HepG2 (cell line): ENCODE measurements around the gene NAALADL1. TPM values are rescaled to one million over a fixed set of nuclear protein-coding genes. Genes with fewer than 3 reads are reported as not detected.

ENCODE experiments used
- DPF2 ChIP-seq: sonication (generic); formaldehyde crosslinking; IDR thresholded peaks from 2 replicates; pipeline ENCODE4 v1.4.0; 2020; ENCODE audit warnings: mild to moderate bottlenecking, low read depth, missing genetic modification reagents, borderline replicate concordance
- MED8 ChIP-seq: sonication (generic); formaldehyde crosslinking; IDR thresholded peaks from 2 replicates; pipeline ENCODE4 v1.8.1; 2023; ENCODE audit warnings: mild to moderate bottlenecking, missing genetic modification reagents; ENCODE audit not compliant: insufficient replicate concordance
- NFIB ChIP-seq: sonication (generic); formaldehyde crosslinking; IDR thresholded peaks from 2 replicates; pipeline ENCODE4 v1.9.0; 2021; ENCODE audit warnings: missing genetic modification reagents, mild to moderate bottlenecking, borderline replicate concordance
- PHF20 ChIP-seq: sonication (generic); formaldehyde crosslinking; IDR thresholded peaks from 2 replicates; pipeline ENCODE4 v1.5.0; 2020; ENCODE audit warnings: mild to moderate bottlenecking, missing genetic modification reagents
- SRY ChIP-seq: sonication (generic); formaldehyde crosslinking; IDR thresholded peaks from 2 replicates; pipeline ENCODE4 v1.8.0; 2022; ENCODE audit warnings: mild to moderate bottlenecking, missing genetic modification reagents
- STAG1 ChIP-seq: sonication (generic); formaldehyde crosslinking; IDR thresholded peaks from 2 replicates; pipeline ENCODE4 v1.4.0; 2020; ENCODE audit warnings: missing genetic modification reagents
- SUZ12 ChIP-seq: fragments of 150-350 bp; IDR thresholded peaks from 2 replicates; pipeline ENCODE4 v1.6.1; 2014; ENCODE audit warnings: low read depth, low read length
- TRIM24 ChIP-seq: sonication (generic); formaldehyde crosslinking; IDR thresholded peaks from 2 replicates; pipeline ENCODE4 v1.8.0; 2022; ENCODE audit warnings: mild to moderate bottlenecking, missing genetic modification reagents
- ZFP82 ChIP-seq: sonication (generic); formaldehyde crosslinking; IDR thresholded peaks from 2 replicates; pipeline ENCODE4 v1.5.1; 2020; ENCODE audit warnings: mild to moderate bottlenecking, missing genetic modification reagents, borderline replicate concordance
- ZNF781 ChIP-seq: sonication (generic); formaldehyde crosslinking; IDR thresholded peaks from 2 replicates; pipeline ENCODE4 v1.5.1; 2020; ENCODE audit warnings: borderline replicate concordance, mild to moderate bottlenecking, missing genetic modification reagents; ENCODE audit errors: not compliant biosample characterization
- polyA plus RNA-seq, 8 experiments: library from polyadenylated mRNA; depleted of rRNA in 3 of 8; stranded (reverse) in 7 of 8; unstranded in 1 of 8; fragments of >200 nt; fragmentation: Illumina TruSeq in 4 of 8; extraction: Trizol in 4 of 8; gene quantifications; 2 replicates each; pipeline versions ENCODE4 v1.2.1 to v1.2.3, GENCODE V29; 2011 to 2016; ENCODE audit warnings: low read depth in 4 of 8, missing spikeins in 1 of 8, mixed read lengths in 1 of 8; ENCODE audit not compliant: insufficient read depth in 1 of 8
- total RNA-seq, 5 experiments: library from RNA; depleted of rRNA; stranded (reverse); fragments of >200 nt; fragmentation: Illumina TruSeq; extraction: Trizol; gene quantifications; 2 replicates each; pipeline ENCODE4 v1.2.3, GENCODE V29; 2016; ENCODE audit warnings: low read depth in 1 of 5
- TF ChIP-seq, protein P1 (sequence below): sonication (generic); formaldehyde crosslinking; IDR thresholded peaks from 2 replicates; pipeline ENCODE4 v1.9.0; 2022; ENCODE audit warnings: missing genetic modification reagents, mild to moderate bottlenecking, borderline replicate concordance
- TF ChIP-seq, protein P2 (sequence below): sonication (generic); formaldehyde crosslinking; IDR thresholded peaks from 2 replicates; pipeline ENCODE4 v1.4.0; 2020; ENCODE audit warnings: missing genetic modification reagents
- TF ChIP-seq, protein P3 (sequence below): sonication (generic); formaldehyde crosslinking; IDR thresholded peaks from 2 replicates; pipeline ENCODE4 v1.8.0; 2022; ENCODE audit warnings: low read depth, missing genetic modification reagents
- TF ChIP-seq, protein P4 (sequence below): sonication (generic); formaldehyde crosslinking; conservative IDR thresholded peaks from 2 replicates; pipeline ENCODE4 v1.4.0; 2020; ENCODE audit warnings: missing genetic modification reagents
- TF ChIP-seq, protein P5 (sequence below): sonication (generic); formaldehyde crosslinking; IDR thresholded peaks from 2 replicates; pipeline ENCODE4 v1.8.0; 2022; ENCODE audit warnings: mild to moderate bottlenecking, missing genetic modification reagents; ENCODE audit not compliant: insufficient replicate concordance

NAALADL1 gene
- total and polyA plus RNA-seq, 2 of the 13 experiments (the other 11 are each of a cell fraction or from before 2014, with no cell fraction given), result 9.3 to 33.9 TPM

GRCh38 chr11:65040847-65041622 lies 17.3 kb downstream of the NAALADL1 start, which contains the start of gene SAC3D1 (continued):
- TF ChIP-seq PHF20 (CRISPR knock-in tag) (peak; percentile 56), TRIM24 (no peak), NFIB (CRISPR knock-in tag) (no peak), STAG1 (CRISPR knock-in tag) (no peak), ZFP82 (CRISPR knock-in tag) (no peak), MED8 (CRISPR knock-in tag) (no peak), ZNF781 (CRISPR knock-in tag) (no peak), SRY (peak; percentile 45; the same call in 1 of the 2 replicates), SUZ12 (peak; percentile 29; the same call in 1 of the 2 replicates), DPF2 (no peak)
- TF ChIP-seq, protein P1, sequence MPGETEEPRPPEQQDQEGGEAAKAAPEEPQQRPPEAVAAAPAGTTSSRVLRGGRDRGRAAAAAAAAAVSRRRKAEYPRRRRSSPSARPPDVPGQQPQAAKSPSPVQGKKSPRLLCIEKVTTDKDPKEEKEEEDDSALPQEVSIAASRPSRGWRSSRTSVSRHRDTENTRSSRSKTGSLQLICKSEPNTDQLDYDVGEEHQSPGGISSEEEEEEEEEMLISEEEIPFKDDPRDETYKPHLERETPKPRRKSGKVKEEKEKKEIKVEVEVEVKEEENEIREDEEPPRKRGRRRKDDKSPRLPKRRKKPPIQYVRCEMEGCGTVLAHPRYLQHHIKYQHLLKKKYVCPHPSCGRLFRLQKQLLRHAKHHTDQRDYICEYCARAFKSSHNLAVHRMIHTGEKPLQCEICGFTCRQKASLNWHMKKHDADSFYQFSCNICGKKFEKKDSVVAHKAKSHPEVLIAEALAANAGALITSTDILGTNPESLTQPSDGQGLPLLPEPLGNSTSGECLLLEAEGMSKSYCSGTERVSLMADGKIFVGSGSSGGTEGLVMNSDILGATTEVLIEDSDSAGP (CRISPR knock-in tag), result peak; percentile 52
- TF ChIP-seq, protein P2, sequence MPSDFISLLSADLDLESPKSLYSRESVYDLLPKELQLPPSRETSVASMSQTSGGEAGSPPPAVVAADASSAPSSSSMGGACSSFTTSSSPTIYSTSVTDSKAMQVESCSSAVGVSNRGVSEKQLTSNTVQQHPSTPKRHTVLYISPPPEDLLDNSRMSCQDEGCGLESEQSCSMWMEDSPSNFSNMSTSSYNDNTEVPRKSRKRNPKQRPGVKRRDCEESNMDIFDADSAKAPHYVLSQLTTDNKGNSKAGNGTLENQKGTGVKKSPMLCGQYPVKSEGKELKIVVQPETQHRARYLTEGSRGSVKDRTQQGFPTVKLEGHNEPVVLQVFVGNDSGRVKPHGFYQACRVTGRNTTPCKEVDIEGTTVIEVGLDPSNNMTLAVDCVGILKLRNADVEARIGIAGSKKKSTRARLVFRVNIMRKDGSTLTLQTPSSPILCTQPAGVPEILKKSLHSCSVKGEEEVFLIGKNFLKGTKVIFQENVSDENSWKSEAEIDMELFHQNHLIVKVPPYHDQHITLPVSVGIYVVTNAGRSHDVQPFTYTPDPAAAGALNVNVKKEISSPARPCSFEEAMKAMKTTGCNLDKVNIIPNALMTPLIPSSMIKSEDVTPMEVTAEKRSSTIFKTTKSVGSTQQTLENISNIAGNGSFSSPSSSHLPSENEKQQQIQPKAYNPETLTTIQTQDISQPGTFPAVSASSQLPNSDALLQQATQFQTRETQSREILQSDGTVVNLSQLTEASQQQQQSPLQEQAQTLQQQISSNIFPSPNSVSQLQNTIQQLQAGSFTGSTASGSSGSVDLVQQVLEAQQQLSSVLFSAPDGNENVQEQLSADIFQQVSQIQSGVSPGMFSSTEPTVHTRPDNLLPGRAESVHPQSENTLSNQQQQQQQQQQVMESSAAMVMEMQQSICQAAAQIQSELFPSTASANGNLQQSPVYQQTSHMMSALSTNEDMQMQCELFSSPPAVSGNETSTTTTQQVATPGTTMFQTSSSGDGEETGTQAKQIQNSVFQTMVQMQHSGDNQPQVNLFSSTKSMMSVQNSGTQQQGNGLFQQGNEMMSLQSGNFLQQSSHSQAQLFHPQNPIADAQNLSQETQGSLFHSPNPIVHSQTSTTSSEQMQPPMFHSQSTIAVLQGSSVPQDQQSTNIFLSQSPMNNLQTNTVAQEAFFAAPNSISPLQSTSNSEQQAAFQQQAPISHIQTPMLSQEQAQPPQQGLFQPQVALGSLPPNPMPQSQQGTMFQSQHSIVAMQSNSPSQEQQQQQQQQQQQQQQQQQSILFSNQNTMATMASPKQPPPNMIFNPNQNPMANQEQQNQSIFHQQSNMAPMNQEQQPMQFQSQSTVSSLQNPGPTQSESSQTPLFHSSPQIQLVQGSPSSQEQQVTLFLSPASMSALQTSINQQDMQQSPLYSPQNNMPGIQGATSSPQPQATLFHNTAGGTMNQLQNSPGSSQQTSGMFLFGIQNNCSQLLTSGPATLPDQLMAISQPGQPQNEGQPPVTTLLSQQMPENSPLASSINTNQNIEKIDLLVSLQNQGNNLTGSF, result peak; percentile 44; the same call in 1 of the 2 replicates
- TF ChIP-seq, protein P3, sequence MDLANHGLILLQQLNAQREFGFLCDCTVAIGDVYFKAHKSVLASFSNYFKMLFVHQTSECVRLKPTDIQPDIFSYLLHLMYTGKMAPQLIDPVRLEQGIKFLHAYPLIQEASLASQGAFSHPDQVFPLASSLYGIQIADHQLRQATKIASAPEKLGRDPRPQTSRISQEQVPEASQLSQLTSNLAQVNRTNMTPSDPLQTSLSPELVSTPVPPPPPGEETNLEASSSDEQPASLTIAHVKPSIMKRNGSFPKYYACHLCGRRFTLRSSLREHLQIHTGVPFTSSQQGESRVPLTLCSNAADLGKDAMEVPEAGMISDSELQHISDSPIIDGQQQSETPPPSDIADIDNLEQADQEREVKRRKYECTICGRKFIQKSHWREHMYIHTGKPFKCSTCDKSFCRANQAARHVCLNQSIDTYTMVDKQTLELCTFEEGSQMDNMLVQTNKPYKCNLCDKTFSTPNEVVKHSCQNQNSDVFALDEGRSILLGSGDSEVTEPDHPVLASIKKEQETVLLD (CRISPR knock-in tag), result 0 out of 2 replicates have a peak, but pooled peaks have one; percentile 43
- TF ChIP-seq, protein P4, sequence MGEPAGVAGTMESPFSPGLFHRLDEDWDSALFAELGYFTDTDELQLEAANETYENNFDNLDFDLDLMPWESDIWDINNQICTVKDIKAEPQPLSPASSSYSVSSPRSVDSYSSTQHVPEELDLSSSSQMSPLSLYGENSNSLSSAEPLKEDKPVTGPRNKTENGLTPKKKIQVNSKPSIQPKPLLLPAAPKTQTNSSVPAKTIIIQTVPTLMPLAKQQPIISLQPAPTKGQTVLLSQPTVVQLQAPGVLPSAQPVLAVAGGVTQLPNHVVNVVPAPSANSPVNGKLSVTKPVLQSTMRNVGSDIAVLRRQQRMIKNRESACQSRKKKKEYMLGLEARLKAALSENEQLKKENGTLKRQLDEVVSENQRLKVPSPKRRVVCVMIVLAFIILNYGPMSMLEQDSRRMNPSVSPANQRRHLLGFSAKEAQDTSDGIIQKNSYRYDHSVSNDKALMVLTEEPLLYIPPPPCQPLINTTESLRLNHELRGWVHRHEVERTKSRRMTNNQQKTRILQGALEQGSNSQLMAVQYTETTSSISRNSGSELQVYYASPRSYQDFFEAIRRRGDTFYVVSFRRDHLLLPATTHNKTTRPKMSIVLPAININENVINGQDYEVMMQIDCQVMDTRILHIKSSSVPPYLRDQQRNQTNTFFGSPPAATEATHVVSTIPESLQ (CRISPR knock-in tag), result no peak
- TF ChIP-seq, protein P5, sequence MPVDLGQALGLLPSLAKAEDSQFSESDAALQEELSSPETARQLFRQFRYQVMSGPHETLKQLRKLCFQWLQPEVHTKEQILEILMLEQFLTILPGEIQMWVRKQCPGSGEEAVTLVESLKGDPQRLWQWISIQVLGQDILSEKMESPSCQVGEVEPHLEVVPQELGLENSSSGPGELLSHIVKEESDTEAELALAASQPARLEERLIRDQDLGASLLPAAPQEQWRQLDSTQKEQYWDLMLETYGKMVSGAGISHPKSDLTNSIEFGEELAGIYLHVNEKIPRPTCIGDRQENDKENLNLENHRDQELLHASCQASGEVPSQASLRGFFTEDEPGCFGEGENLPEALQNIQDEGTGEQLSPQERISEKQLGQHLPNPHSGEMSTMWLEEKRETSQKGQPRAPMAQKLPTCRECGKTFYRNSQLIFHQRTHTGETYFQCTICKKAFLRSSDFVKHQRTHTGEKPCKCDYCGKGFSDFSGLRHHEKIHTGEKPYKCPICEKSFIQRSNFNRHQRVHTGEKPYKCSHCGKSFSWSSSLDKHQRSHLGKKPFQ, result peak; percentile 69
